Activated CD8-positive, alpha-beta memory T cell treated with anti-CD3 and anti-CD28 coated beads, Interleukin-2, amount 10 ng/mL, durations not matched to agents 7 days and 5 days (primary cell): Measurements from ENCODE around the gene FAAP20. TPM values are rescaled to one million over a fixed set of nuclear protein-coding genes. Genes with fewer than 3 reads are reported as not detected.

ENCODE experiments used
- ATAC-seq: fragments of 150-1000 bp; cut with Tn5 transposase; one replicate; pipeline ENCODE4 v1.10.0; 2021; ENCODE audit warnings: moderate library complexity
- CTCF ChIA-PET: fragments of 350-600 bp; sonication (Branson Sonifier 250); formaldehyde crosslinking; loops from one replicate; lab custom pipeline; 2021; ENCODE audit warnings: antibody characterized with exemption; lab: Charles Lee
- DNase-seq: peaks from one replicate; pipeline ENCODE4 v3.0.0-alpha.2; 2020
- H3K27ac Mint-ChIP-seq: one replicate; pipeline ENCODE4 v1.8.0; 2021; ENCODE audit warnings: mild to moderate bottlenecking, mixed read lengths
- H3K27me3 Mint-ChIP-seq: one replicate; pipeline ENCODE4 v1.8.0; 2021; ENCODE audit warnings: mixed read lengths
- H3K36me3 Mint-ChIP-seq: one replicate; pipeline ENCODE4 v1.8.0; 2021; ENCODE audit warnings: mild to moderate bottlenecking, mixed read lengths
- H3K4me1 Mint-ChIP-seq: one replicate; pipeline ENCODE4 v1.8.0; 2021; ENCODE audit warnings: mixed read lengths
- H3K4me3 Mint-ChIP-seq: one replicate; pipeline ENCODE4 v1.8.0; 2021; ENCODE audit warnings: mild to moderate bottlenecking, moderate library complexity, mixed read lengths
- H3K9me3 Mint-ChIP-seq: one replicate; pipeline ENCODE4 v1.8.0; 2022; ENCODE audit warnings: low read depth, mixed read lengths
- total RNA-seq, 2 experiments: library from RNA; stranded (reverse); gene quantifications; one replicate each; pipeline ENCODE4 v1.2.3, GENCODE V29; 2021

FAAP20 gene
- total RNA-seq, 2 experiments from 2014 or later = 52.5 to 55.7 TPM

DNA sequence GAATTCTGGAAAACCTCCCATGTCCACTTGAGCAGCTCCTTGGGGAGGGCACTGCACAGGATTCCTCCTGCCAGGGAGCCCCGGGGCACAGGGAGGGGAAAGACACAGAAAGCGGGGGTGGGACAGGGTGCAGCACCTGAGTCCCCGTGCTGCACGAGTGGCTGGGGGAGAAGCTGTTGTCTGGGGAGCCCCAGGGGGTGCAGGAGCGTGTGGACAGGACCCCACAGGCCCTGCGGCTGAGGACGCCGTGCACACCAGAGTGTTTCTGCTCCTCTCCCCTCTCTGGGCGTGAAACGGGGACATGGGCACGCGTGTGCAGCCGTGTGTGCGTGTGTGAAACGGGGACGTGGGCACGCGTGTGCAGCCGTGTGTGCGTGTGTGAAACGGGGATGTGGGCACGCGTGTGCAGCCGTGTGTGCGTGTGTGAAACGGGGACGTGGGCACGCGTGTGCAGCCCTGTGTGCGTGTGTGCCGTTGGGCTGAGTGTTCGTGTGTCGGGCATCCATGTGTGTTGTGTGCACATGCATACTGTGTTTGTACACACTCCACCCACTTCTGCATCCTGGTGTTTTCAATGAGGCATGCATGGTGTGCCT, 21.9 kb downstream of the FAAP20 start:
- CTCF ChIA-PET = interaction anchor here (2.0 to 4.1 kb wide), 6 partner anchors 16 to 80 kb away, joined by 6 to 24 read pairs (median 16); partner anchors contain the start of gene FAAP20
- H3K27ac Mint-ChIP-seq = no peak overlapping the region
- no peaks in the 10 kb centered on the region for H3K36me3 Mint-ChIP-seq
- DNase-seq (no peak), ATAC-seq (no peak)
- no peak overlapping the region for H3K4me3 Mint-ChIP-seq
- H3K27me3 Mint-ChIP-seq = no peaks in the 10 kb centered on the region
- no peaks in the 10 kb centered on the region for H3K9me3 Mint-ChIP-seq
- H3K4me1 Mint-ChIP-seq = peaks cover 2% of the 10 kb centered on the region

- peaks cover 2% of the 10 kb centered on the region for H3K4me1 Mint-ChIP-seq
- H3K4me3 Mint-ChIP-seq = no peak overlapping the region
- no peaks in the 10 kb centered on the region for H3K9me3 Mint-ChIP-seq
- no peaks in the 10 kb centered on the region for H3K36me3 Mint-ChIP-seq
- CTCF ChIA-PET = interaction anchor here (1.0 kb wide), 1 partner anchor 9 kb away, joined by 3 read pairs; no protein-coding TSS in a partner anchor
- no peak for DNase-seq
- H3K27me3 Mint-ChIP-seq = no peaks in the 10 kb centered on the region
- H3K27ac Mint-ChIP-seq = no peak overlapping the region
- no peak for ATAC-seq
These were observed 22.6 kb downstream of the FAAP20 start for GRCh38 chr1:2172012-2172411.

GRCh38 chr1:2170211-2170610, 24.4 kb downstream of the FAAP20 start:
- no peak for ATAC-seq
- Mint-ChIP-seq H3K36me3 (no peaks in the 10 kb centered on the region), H3K9me3 (no peaks in the 10 kb centered on the region), H3K27me3 (no peaks in the 10 kb centered on the region), H3K27ac (no peak overlapping the region), H3K4me1 (peaks cover 2% of the 10 kb centered on the region), H3K4me3 (no peak overlapping the region)
- no peak for DNase-seq
- CTCF ChIA-PET = no interaction called here

GRCh38 chr1:2169200-2169836, 25.3 kb downstream of the FAAP20 start:
- DNase-seq (no peak), ATAC-seq (no peak)
- Mint-ChIP-seq H3K4me1 (no peaks in the 10 kb centered on the region), H3K27ac (no peak overlapping the region), H3K9me3 (no peaks in the 10 kb centered on the region), H3K4me3 (no peak overlapping the region), H3K27me3 (no peaks in the 10 kb centered on the region), H3K36me3 (no peaks in the 10 kb centered on the region)
- CTCF ChIA-PET = no interaction called here

DNA sequence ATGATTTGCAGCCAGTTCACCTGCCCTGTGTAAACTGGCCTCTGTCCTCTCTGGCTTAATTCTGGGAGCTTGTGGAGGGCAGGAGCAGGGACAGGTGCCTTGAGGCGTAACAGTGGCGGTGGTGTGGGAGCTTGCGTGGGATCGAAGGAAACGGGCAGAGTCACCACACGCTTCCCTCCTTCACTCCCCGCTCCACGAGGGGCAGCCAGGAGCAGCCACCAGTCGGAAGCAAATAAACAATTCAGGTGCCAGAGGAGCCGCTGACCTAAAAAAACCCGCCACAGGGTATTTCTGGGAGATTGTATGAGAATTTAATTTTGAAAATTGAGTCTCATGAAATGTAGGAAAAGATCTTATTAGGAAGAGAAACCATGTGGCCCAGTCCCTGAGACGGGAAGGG, 26.0 kb downstream of the FAAP20 start:
- Mint-ChIP-seq H3K36me3 (no peaks in the 10 kb centered on the region), H3K27me3 (no peaks in the 10 kb centered on the region), H3K4me1 (no peaks in the 10 kb centered on the region), H3K27ac (no peak overlapping the region), H3K9me3 (no peaks in the 10 kb centered on the region), H3K4me3 (no peak overlapping the region)
- CTCF ChIA-PET = no interaction called here
- ATAC-seq (no peak), DNase-seq (no peak)

- ATAC-seq (no peak), DNase-seq (no peak)
- no peaks in the 10 kb centered on the region for H3K4me1 Mint-ChIP-seq
- H3K9me3 Mint-ChIP-seq = no peaks in the 10 kb centered on the region
- no peak overlapping the region for H3K27ac Mint-ChIP-seq
- CTCF ChIA-PET = no interaction called here
- H3K4me3 Mint-ChIP-seq = no peak overlapping the region
- no peaks in the 10 kb centered on the region for H3K36me3 Mint-ChIP-seq
- no peaks in the 10 kb centered on the region for H3K27me3 Mint-ChIP-seq
These were observed 26.5 kb downstream of the FAAP20 start for GRCh38 chr1:2168090-2168489.

DNA sequence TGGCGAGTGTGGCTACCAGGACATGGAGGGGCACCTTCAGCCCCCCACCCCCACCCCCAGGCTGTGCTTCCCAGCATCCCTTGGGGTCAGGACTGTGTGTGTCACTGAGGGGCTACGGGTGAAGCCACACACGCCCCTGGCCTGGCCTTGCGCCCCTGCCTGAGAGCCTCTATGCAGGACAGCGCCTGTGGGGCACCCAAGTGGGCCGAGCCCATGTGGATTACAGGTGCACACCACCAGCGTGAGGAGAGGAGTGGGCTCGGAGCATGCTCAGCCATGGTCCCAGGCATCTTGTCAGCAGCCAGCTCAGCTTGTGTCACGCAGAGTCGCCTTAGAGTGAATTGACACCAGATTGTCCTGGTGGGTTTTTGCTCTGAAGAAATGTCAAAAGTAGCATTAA, 27.9 kb downstream of the FAAP20 start:
- no peak for DNase-seq
- CTCF ChIA-PET = interaction anchor here (1.1 kb wide), 1 partner anchor 10 kb away, joined by 3 read pairs; no protein-coding TSS in a partner anchor
- no peaks in the 10 kb centered on the region for H3K36me3 Mint-ChIP-seq
- H3K4me1 Mint-ChIP-seq = peaks cover 5% of the 10 kb centered on the region
- no peak overlapping the region for H3K4me3 Mint-ChIP-seq
- no peaks in the 10 kb centered on the region for H3K27me3 Mint-ChIP-seq
- no peak for ATAC-seq
- H3K27ac Mint-ChIP-seq = no peak overlapping the region
- no peaks in the 10 kb centered on the region for H3K9me3 Mint-ChIP-seq

DNA sequence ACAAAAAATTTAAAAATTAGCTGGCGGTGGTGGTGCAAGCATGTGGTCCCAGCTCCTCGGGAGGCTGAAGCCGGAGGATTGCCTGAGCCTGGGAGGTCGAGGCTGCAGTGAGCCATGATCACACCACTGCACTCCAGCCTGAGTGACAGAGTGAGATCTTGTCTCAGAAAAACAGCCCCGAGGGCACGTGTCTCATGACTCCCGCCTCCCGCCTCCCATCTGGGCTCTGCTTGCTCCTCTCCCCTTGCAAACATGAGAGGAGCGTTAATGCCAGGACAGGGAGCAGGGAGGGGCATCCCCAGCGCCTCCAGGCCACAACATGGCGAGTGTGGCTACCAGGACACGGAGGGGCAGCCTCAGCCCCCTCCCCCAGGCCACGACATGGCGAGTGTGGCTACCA, 28.3 kb downstream of the FAAP20 start:
- no peak for DNase-seq
- Mint-ChIP-seq H3K27ac (no peak overlapping the region), H3K4me3 (no peak overlapping the region), H3K36me3 (no peaks in the 10 kb centered on the region), H3K27me3 (no peaks in the 10 kb centered on the region), H3K9me3 (no peaks in the 10 kb centered on the region), H3K4me1 (peaks cover 5% of the 10 kb centered on the region)
- no peak for ATAC-seq
- CTCF ChIA-PET = interaction anchor here (1.1 to 4.2 kb wide), 2 partner anchors 8 to 10 kb away, joined by 3 to 31 read pairs; no protein-coding TSS in a partner anchor

DNA sequence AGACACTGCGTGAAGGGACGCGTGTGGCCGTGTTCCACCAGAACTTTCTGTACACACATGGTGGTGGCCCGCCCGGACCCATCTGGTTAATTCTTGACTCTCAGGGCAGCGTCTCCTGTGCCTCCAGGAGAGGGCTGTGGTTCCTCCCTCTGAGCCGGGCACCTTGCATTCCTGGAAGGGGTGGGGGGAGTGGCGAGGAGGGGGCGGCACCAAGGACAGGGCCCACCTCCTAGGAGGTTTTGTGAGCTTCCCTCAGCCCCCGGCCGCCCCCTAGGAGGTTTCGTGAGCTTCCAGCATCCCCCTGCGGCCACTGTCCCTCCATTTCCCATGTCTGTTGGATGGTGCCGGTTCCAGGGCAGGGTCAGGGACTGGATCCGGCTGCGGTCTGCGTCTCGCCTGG, 28.9 kb downstream of the FAAP20 start:
- H3K9me3 Mint-ChIP-seq = no peaks in the 10 kb centered on the region
- no peak for ATAC-seq
- peaks cover 5% of the 10 kb centered on the region for H3K4me1 Mint-ChIP-seq
- CTCF ChIA-PET = interaction anchor here (4.2 kb wide), 1 partner anchor 9 kb away, joined by 31 read pairs; no protein-coding TSS in a partner anchor
- H3K27me3 Mint-ChIP-seq = no peaks in the 10 kb centered on the region
- no peak overlapping the region for H3K27ac Mint-ChIP-seq
- H3K36me3 Mint-ChIP-seq = no peaks in the 10 kb centered on the region
- DNase-seq = no peak
- H3K4me3 Mint-ChIP-seq = no peak overlapping the region

GRCh38 chr1:2163205-2163604, 31.4 kb downstream of the FAAP20 start:
- Mint-ChIP-seq H3K9me3 (no peaks in the 10 kb centered on the region), H3K27ac (no peak overlapping the region), H3K36me3 (no peaks in the 10 kb centered on the region), H3K4me1 (peaks cover 5% of the 10 kb centered on the region), H3K27me3 (no peaks in the 10 kb centered on the region), H3K4me3 (no peak overlapping the region)
- CTCF ChIA-PET = interaction anchor here (1.5 to 4.2 kb wide), 3 partner anchors 8 to 71 kb away, joined by 3 to 31 read pairs (median 5); no protein-coding TSS in a partner anchor
- DNase-seq (no peak), ATAC-seq (no peak)

DNA sequence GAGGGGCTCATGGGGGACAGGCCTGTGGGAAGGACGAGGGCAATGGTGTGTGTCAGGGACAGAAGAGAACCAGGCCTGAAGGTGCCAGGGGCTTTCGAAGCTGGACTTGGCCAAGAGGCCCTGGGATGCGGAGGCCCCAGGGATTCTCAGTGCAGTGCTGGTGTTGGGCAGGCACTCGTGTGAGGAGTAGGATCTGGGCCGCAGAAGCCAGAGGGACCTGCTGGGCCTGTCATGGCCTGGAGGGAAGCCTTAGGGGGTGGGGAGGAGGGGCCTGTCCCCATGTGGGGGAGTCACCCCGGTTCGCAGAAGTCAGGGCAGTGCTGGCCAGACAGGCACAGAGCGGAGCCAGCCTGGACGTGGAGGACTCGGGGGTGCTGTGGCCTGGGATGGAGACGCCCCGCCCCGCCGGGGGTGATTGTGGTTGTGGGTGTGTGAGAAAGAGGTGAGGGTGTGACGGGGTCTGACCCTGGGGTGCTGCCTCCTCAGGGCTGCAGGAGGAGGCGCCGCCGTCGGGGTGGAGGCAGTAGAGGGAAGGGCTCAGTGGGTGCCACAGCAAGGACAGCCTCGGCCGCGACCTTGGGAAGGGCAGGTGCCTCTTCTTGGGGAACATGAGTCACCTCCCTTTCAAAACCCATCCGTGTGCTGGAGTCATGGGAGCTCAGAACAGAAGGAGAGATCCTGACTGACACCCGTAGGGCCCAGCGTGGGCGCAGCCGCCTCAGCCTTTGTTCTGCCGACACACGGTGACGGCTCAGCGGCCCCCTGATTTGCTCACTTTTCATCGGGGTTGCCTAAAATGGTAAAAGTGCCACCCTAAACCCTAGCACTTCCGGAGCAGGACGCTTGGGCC, 33.9 kb downstream of the FAAP20 start:
- Mint-ChIP-seq H3K27ac (no peak overlapping the region), H3K27me3 (no peaks in the 10 kb centered on the region), H3K36me3 (no peaks in the 10 kb centered on the region), H3K9me3 (no peaks in the 10 kb centered on the region), H3K4me1 (peaks cover 5% of the 10 kb centered on the region), H3K4me3 (no peak overlapping the region)
- DNase-seq = no peak
- CTCF ChIA-PET = interaction anchor here (0.6 to 1.8 kb wide), 2 partner anchors 11 to 14 kb away, joined by 3 to 5 read pairs; no protein-coding TSS in a partner anchor
- no peak for ATAC-seq

GRCh38 chr1:2159124-2159523, 35.4 kb downstream of the FAAP20 start:
- peaks cover 6% of the 10 kb centered on the region for H3K36me3 Mint-ChIP-seq
- peaks cover 6% of the 10 kb centered on the region for H3K9me3 Mint-ChIP-seq
- ATAC-seq (no peak), DNase-seq (no peak)
- H3K4me3 Mint-ChIP-seq = no peak overlapping the region
- CTCF ChIA-PET = interaction anchor here (0.8 kb wide), 2 partner anchors 15 to 19 kb away, joined by 3 read pairs; no protein-coding TSS in a partner anchor
- H3K27ac Mint-ChIP-seq = no peak overlapping the region
- peaks cover 5% of the 10 kb centered on the region for H3K4me1 Mint-ChIP-seq
- no peaks in the 10 kb centered on the region for H3K27me3 Mint-ChIP-seq

DNA sequence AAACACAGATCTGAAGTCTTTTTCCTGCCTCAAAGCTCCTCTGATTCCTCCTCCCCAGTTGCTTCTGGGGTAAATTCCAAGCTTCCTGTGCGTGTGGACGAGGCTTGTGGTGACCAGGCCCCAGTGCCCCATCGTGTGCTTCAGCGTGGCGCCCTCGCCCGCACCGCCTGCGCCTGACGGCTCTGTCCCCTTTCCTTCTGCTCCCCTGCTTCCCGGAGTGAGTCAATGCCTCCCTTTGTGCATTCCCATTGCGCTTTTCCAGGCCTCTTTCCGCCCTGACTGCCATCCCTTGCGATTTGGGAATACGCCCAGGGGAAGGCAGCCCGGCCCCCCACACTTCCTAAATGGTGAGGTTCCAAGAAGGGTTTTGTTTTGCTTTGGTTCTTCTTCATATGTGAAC, 36.3 kb downstream of the FAAP20 start:
- Mint-ChIP-seq H3K36me3 (peaks cover 6% of the 10 kb centered on the region), H3K27me3 (no peaks in the 10 kb centered on the region), H3K27ac (no peak overlapping the region), H3K4me1 (peaks cover 5% of the 10 kb centered on the region), H3K4me3 (no peak overlapping the region), H3K9me3 (peaks cover 6% of the 10 kb centered on the region)
- no peak for ATAC-seq
- DNase-seq = no peak
- CTCF ChIA-PET = interaction anchor here (1.3 to 1.5 kb wide), 2 partner anchors 19 to 66 kb away, joined by 3 read pairs; no protein-coding TSS in a partner anchor
